Sigmoid colon (tissue), 7 donors: ENCODE results near the gene PBX2. TPM values are rescaled to one million over a fixed set of nuclear protein-coding genes. Genes with fewer than 3 reads are reported as not detected.
"Not testable (repeated sequence)": the region's sequence is repeated elsewhere in the genome, so short reads cannot be mapped to it uniquely, and the experiment has no call there.

Source experiments
- DNase-seq: peaks from one replicate; pipeline ENCODE4 v3.0.0-alpha.2; 2019
- H3K27ac ChIP-seq, 4 donors: fragments of 200-600 bp; sonication (generic); one replicate each; pipeline ENCODE4 v1.5.1; 2016 to 2019; ENCODE audit warnings: mild to moderate bottlenecking in 1 of 4
- H3K27me3 ChIP-seq, 3 donors: fragments of 200-600 bp; sonication (generic); one replicate each; pipeline ENCODE4 v1.5.1; 2019; ENCODE audit warnings: mild to moderate bottlenecking in 1 of 3
- H3K36me3 ChIP-seq, 4 donors: fragments of 200-600 bp; sonication (generic); one replicate each; pipeline ENCODE4 v1.5.1; 2016 to 2019
- H3K4me1 ChIP-seq, 4 donors: fragments of 200-600 bp; sonication (generic); one replicate each; pipeline ENCODE4 v1.5.1; 2017 to 2019
- H3K4me3 ChIP-seq, 4 donors: fragments of 200-600 bp; sonication (generic); one replicate each; pipeline ENCODE4 v1.5.1; 2017 to 2019; ENCODE audit warnings: mild to moderate bottlenecking in 2 of 4, moderate library complexity in 1 of 4
- H3K9me3 ChIP-seq, 4 donors: fragments of 200-600 bp in 3 of 4; sonication (generic) in 3 of 4; one replicate each; pipeline versions ENCODE4 v1.5.1 to v1.6.1; 2013 to 2019
- CTCF ChIP-seq, 4 experiments: fragments of 450-650 bp in 3 of 4; fragments of 200-600 bp in 1 of 4; IDR thresholded peaks; one replicate each; pipeline ENCODE4 v1.5.1; 2016 to 2019; ENCODE audit warnings: antibody characterized with exemption in 4 of 4, mild to moderate bottlenecking in 3 of 4, moderate library complexity in 2 of 4
- EP300 ChIP-seq, 4 donors: sonication (generic); formaldehyde crosslinking; IDR thresholded peaks; one replicate each; pipeline ENCODE4 v1.6.1; 2017; ENCODE audit warnings: antibody characterized with exemption in 4 of 4
- POLR2A ChIP-seq, 2 donors: fragments of 450-650 bp; IDR thresholded peaks; one replicate each; pipeline ENCODE4 v1.6.1; 2016; ENCODE audit warnings: antibody characterized with exemption in 2 of 2, mild to moderate bottlenecking in 2 of 2, moderate library complexity in 2 of 2
- POLR2AphosphoS5 ChIP-seq, 4 donors: sonication (generic); formaldehyde crosslinking; IDR thresholded peaks; one replicate each; pipeline ENCODE4 v1.6.1; 2017; ENCODE audit warnings: antibody characterized with exemption in 4 of 4
- WGBS, 2 donors: extraction: QIAGEN DNeasy Blood & Tissue Kit; methylation state at CpG; one replicate each; pipeline ENCODE4 v1.1.7; 2013; 5-methylcytosine and 5-hydroxymethylcytosine counted together
- intact Hi-C: fragments of 100-400 bp; cut with DNase I; formaldehyde crosslinking; loops from one replicate; pipeline ENCODE4 v1.15.1; 2023
- polyA plus RNA-seq, 3 donors: library from polyadenylated mRNA; stranded (reverse); fragments of 200-250 nt; gene quantifications; one replicate each; pipeline ENCODE4 v1.2.3, GENCODE V29; 2013
- total RNA-seq, 4 donors: library from RNA; depleted of rRNA; stranded (reverse); fragments of >200 nt; gene quantifications; one replicate each; pipeline ENCODE4 v1.1.0, GENCODE V29; 2016
- donor health status: healthy with polysubstance abuse.
- donor health status: Bipolar disorder and iron deficiency.
- donor health status: healthy.

Gene PBX2
- total and polyA plus RNA-seq, 7 donors: 16.6 to 67.7 (median 54.2) TPM

- Histone ChIP-seq H3K4me3 (peak overlapping the region; percentile 68 to 91 (median 82)), H3K4me1 (peaks cover 0 to 36% (median 32%) of the 10 kb centered on the region in 4 donors), H3K27ac (peak overlapping the region; percentile 93 to 100 (median 100)), H3K36me3 (no peaks in the 10 kb centered on the region), H3K9me3 (no peaks in the 10 kb centered on the region), H3K27me3 (no peaks in the 10 kb centered on the region)
- intact Hi-C loops: loop anchor here (1.0 to 10.0 kb wide), 7 partner anchors 43 to 1219 kb away; partner anchors contain the start of genes BAG6, BRD2, CUTA and DXO
- WGBS, 2 donors: 0% methylated on average over 25 of the region's 25 CpGs
- peak; percentile 100 for DNase-seq
- TF ChIP-seq POLR2A (IDR thresholded peaks at IDR 0.05) (no peak), CTCF (IDR thresholded peaks at IDR 0.05) (peak in 3 of 4 experiments; percentile 15 to 42 (median 26))
Measured at GRCh38 chr6:32195652-32195901, 5.6 kb upstream of the PBX2 start.

GRCh38 chr6:32194825-32195651 lies 5.0 kb upstream of the PBX2 start:
- H3K36me3 ChIP-seq: no peaks in the 10 kb centered on the region
- H3K27ac ChIP-seq: peak overlapping the region; percentile 93 to 100 (median 100)
- H3K9me3 ChIP-seq: no peaks in the 10 kb centered on the region
- 16 to 17% methylated on average over 15 of the region's 15 CpGs for WGBS, 2 donors
- H3K27me3 ChIP-seq: no peaks in the 10 kb centered on the region
- peak; percentile 96 to 99 (median 96) for TF ChIP-seq POLR2AphosphoS5 (IDR thresholded peaks at IDR 0.05)
- no peak for TF ChIP-seq EP300 (IDR thresholded peaks at IDR 0.05)
- peak; percentile 48 to 80 (median 64) for TF ChIP-seq CTCF (IDR thresholded peaks at IDR 0.05)
- peak; percentile 92 to 95 for TF ChIP-seq POLR2A (IDR thresholded peaks at IDR 0.05)
- H3K4me1 ChIP-seq: peaks cover 0 to 38% (median 35%) of the 10 kb centered on the region in 4 donors
- no peak for DNase-seq
- H3K4me3 ChIP-seq: peak overlapping the region in 3 of 4 donors; percentile 30 to 91 (median 43)
- intact Hi-C loops: loop anchor here (1.0 to 10.0 kb wide), 7 partner anchors 43 to 1220 kb away; partner anchors contain the start of genes BAG6, BRD2, CUTA and DXO

DNA sequence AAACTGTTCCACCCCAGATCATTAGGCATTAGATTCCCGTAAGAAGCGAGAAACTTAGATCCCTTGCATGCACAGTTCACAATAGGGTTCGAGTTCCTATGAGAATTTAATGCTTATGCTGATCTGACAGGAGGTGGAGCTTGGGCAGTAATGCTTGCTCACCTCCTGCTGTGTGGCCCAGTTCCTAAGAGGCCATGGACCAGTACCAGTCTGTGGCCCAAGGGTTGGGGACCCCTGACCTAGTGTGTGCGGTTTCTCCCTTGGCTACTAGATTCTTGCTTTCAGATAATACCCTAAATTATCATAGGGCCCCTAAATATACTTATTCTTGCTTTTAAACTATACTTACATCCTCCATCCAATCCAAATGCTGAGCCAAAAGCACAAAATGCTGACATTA lies 4.4 kb upstream of the PBX2 start:
- intact Hi-C loops: loop anchor here (10.0 kb wide), 3 partner anchors 220 to 1220 kb away; partner anchors contain the start of genes CUTA, DXO, HSD17B8 and PHF1
- TF ChIP-seq POLR2AphosphoS5 (IDR thresholded peaks at IDR 0.05) (no peak), EP300 (IDR thresholded peaks at IDR 0.05) (no peak), CTCF (IDR thresholded peaks at IDR 0.05) (no peak), POLR2A (IDR thresholded peaks at IDR 0.05) (no peak)
- Histone ChIP-seq H3K36me3 (no peaks in the 10 kb centered on the region), H3K4me1 (peaks cover 0 to 38% (median 35%) of the 10 kb centered on the region in 4 donors), H3K27me3 (no peaks in the 10 kb centered on the region), H3K4me3 (no peak overlapping the region), H3K27ac (peak overlapping the region; percentile 93 to 100 (median 100)), H3K9me3 (no peaks in the 10 kb centered on the region)
- 97 to 98% methylated on average over 4 of the region's 4 CpGs for WGBS, 2 donors
- DNase-seq: no peak

DNA sequence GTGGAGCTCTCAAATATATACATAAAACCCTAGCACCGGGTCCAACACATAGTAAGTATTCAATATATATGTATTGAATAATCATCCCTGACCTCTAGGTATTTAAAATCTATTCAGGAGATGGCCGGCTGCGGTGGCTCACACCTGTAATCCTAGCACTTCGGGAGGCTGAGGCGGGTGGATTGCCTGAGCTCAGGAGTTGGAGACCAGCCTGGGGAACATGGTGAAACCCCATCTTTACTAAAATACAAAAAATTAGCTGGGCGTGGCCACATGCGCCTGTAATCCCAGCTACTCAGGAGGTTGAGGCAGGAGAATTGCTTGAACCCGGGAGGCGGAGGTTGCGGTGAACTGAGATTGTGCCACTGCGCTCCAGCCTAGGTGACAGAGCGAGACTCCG lies 3.1 kb upstream of the PBX2 start:
- H3K27ac ChIP-seq: peak overlapping the region; percentile 93 to 100 (median 96)
- H3K9me3 ChIP-seq, H3K36me3 ChIP-seq, DNase-seq, H3K27me3 ChIP-seq: not testable (repeated sequence)
- intact Hi-C loops: loop anchor here (10.0 kb wide), 3 partner anchors 218 to 1222 kb away; partner anchors contain the start of genes CUTA, DXO, HSD17B8 and PHF1
- WGBS, 2 donors: 69 to 85% methylated on average over 13 of the region's 13 CpGs
- peaks cover 0 to 48% (median 46%) of the 10 kb centered on the region in 4 donors for H3K4me1 ChIP-seq
- peak overlapping the region in 1 of 4 donors; percentile 92 for H3K4me3 ChIP-seq

- Histone ChIP-seq H3K27ac (peak within 1 kb of the TSS; percentile 93 to 100 (median 96)), H3K9me3 (no peaks in the 10 kb centered on the region), H3K4me3 (peak within 1 kb of the TSS in 3 of 4 donors; percentile 22 to 98 (median 92)), H3K4me1 (peaks cover 0 to 53% (median 51%) of the 10 kb centered on the region in 4 donors), H3K27me3 (no peaks in the 10 kb centered on the region), H3K36me3 (peaks cover 0 to 5% (median 2%) of the 10 kb centered on the region in 4 donors)
- intact Hi-C loops: loop anchor here (10.0 kb wide), 3 partner anchors 218 to 1222 kb away; partner anchors contain the start of genes CUTA, DXO, HSD17B8 and PHF1
- peak; percentile 79 for DNase-seq
- TF ChIP-seq EP300 (IDR thresholded peaks at IDR 0.05) (no peak), POLR2AphosphoS5 (IDR thresholded peaks at IDR 0.05) (peak in 1 of 4 donors; percentile 6), CTCF (IDR thresholded peaks at IDR 0.05) (no peak), POLR2A (IDR thresholded peaks at IDR 0.05) (peak in 1 of 2 donors; percentile 29)
- WGBS, 2 donors: 7 to 21% methylated on average over 5 of the region's 5 CpGs
Measured at GRCh38 chr6:32192608-32193039, 2.6 kb upstream of the PBX2 start, which contains the start of gene GPSM3. Gene GPSM3 (minus strand): TSS chr6:32192643. CDS start chr6:32192513, 130 bp downstream.
